ENCODE data around the gene NMNAT2.

DNA sequence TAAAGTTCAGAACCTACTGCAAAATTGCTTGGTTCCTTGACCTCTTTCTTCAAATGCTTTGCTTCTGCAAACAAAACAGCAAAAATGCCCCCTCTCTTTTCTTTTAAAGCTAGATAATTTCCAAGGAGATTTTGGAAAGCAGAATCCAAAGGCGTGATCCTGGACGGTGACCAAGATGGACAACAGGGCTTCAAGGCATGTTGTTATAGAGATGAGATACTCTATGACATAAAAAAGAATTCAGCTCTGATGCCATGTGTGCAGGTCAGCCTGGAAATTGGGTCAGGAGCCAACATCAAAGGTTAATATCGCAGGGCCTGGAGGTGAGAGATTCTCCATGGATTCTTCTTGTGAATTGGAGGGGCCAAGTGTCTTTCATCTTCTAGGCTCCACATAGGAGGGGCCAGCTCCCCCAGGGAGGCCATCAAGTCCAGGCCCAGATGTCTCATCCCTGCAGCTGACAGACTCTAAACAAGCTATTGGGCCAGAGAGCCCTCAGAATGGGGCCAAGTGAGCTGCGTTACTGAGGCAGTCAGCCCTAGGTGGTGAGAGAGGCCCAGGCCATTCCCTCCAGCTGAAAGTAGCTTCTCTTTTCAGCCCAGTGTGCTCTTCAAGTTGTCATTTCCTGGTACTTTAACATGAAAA lies 45.5 kb downstream of the NMNAT2 start:
- TF ChIP-seq CTCF (IDR thresholded peaks at IDR 0.05) (no peak), EP300 (IDR thresholded peaks at IDR 0.05) (no peak), POLR2A (IDR thresholded peaks at IDR 0.05) (no peak)

Data from ovary (tissue), 3 donors.